NAMALWA (cell line): ENCODE data around the gene CYP24A1.
"Not testable (repeated sequence)": the region's sequence is repeated elsewhere in the genome, so short reads cannot be mapped to it uniquely, and the experiment has no call there.

ENCODE experiments used
- DNase-seq: peaks from one replicate; pipeline ENCODE4 v3.0.0-alpha.2; 2015; ENCODE audit warnings: low spot score

CYP24A1 gene

GRCh38 chr20:54132612-54133433, 41.0 kb downstream of the CYP24A1 start:
- no peak for DNase-seq

GRCh38 chr20:54131675-54132611, 41.8 kb downstream of the CYP24A1 start:
- DNase-seq: no peak

DNA sequence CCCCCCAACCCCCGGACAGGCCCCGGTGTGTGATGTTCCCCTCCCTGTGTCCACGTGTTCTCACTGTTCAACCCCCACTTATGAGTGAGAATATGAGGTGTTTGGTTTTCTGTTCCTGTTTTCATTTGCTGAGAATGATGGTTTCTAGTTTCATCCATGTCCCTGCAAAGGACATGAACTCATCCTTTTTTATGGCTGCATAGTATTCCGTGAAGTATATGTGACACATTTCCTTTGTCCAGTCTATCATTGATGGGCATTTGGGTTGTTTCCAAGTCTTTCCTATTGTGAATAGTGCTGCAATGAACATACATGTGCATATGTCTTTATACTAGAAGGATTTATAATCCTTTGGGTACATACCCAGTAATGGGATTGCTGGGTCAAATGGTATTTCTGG, 42.7 kb downstream of the CYP24A1 start:
- DNase-seq: not testable (repeated sequence)

GRCh38 chr20:54129350-54129749, 44.4 kb downstream of the CYP24A1 start:
- DNase-seq: no peak

- no peak for DNase-seq
These were observed 45.8 kb downstream of the CYP24A1 start for GRCh38 chr20:54127855-54128574.

- DNase-seq: no peak
These were observed 46.8 kb downstream of the CYP24A1 start for GRCh38 chr20:54126806-54127655.

GRCh38 chr20:54126328-54126727, 47.5 kb downstream of the CYP24A1 start:
- DNase-seq: not testable (repeated sequence)

DNA sequence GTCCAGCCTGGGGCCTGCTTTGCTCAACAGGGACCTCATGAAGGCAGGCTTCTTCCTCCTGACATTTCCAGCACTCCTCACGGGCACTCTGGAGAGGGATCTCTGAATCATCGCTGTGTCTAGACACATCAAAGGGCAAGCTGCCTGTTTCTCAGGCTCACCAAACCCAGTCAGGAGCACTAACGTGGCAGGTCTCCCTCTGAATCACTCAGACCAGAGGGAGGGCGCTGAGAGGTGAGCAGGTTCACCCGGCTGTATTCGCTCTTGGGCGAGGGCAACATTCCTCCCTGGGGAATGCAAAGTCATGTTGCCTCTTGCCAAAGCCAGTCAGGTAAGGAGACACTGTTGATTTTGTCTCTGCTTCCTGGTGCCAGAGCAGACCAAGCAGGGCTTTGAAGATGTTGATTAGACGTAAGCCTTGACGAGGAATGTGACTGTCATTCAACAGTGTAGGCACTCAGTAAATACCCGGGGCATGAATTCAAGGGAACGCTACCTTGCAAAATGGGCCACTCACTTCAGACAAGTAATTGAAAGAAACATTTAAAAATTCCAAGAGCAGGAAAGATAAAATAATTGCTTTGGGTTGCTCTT, 50.1 kb downstream of the CYP24A1 start:
- DNase-seq: no peak

- DNase-seq: no peak
These were observed 50.9 kb downstream of the CYP24A1 start for GRCh38 chr20:54122681-54123586.

- DNase-seq: no peak
These were observed 51.6 kb downstream of the CYP24A1 start for GRCh38 chr20:54122189-54122588.

DNA sequence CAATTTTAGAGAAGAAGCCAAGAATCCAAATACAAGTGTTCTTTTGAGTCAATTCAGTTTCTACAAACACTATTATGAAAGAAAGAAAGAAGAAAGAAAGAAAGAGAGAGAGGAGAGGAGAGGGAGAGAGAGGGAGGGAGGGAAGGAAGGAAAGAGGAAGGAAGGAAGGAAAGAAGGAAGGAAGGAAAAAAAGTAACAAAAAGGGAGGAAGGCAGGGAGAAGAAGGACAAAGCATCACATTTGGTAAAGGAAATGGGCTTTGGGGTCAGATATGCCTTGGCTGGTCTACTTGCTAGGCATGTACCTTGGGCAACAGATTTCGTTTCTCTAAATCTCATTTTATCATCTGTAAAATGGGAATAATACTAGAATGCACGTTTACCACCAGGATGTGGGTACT, 54.0 kb downstream of the CYP24A1 start:
- no peak for DNase-seq

DNA sequence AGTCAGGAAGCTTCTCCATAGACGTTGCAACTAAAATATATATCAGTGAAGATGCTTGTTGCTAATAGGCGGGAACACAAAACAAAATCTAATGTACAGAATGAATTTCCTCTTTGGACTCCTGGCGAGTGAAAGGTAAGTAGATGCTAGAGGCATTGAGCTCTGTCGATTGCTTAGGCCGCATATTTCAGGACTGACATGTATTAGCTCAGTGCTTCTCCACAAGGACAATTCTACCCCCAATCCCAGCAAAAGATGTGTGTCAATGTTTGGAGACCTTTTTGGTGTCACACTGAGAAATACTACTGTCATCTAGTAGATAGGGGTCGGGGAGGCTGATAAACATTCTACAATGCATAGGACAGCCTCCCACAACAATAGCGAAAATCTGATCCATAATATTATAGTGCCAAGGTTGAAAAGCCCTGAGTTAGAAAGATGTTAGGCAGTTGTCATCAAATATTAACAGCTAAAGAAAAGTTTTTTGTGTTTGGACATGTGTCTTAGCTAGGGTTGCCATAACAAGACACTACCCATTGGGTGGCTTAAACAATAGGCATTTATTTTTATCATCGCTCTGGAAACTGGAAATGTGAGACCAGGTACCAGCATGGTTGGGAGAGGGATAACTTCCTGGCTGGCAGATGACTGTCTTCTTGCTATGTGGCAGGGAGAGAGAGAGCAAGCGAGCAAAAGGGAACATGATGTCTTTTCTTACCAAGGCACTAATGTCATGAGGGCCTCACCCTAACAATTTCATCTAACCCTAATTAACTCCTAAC, 55.4 kb downstream of the CYP24A1 start:
- no peak for DNase-seq

- no peak for DNase-seq
These were observed 57.1 kb downstream of the CYP24A1 start for GRCh38 chr20:54116550-54117235.

DNA sequence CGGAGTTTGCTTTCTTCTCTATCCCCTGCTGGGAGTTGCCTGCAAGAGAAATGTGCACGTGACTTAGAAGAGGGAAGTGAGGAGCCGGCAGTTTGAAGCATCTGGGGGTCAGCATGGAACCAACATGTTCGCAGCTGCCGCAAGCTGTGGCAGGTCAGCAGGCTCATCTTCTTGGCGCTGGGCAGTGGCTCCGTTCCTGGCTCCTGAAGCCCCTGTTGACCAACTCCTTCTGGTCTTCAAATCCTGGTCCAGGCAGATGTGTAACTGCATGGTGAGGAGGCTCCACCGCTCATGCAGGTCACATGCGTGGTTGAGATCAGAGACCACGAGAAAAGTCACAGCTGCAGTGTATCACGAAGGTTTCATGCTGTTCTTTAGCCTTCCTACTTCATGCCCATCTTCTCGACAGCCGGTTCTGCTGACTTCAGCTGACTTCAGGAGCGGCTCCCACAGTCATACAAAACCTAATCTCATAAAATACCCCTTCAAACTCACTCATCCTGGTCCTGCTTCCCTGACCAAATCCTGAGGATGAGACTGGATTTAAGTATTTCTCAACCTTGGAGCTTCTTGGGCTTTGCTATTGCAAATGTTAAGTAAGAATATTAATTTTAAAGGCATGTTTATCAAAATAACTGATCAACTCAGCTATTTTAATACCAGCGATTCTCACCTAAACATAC, 58.5 kb downstream of the CYP24A1 start:
- DNase-seq: no peak

DNA sequence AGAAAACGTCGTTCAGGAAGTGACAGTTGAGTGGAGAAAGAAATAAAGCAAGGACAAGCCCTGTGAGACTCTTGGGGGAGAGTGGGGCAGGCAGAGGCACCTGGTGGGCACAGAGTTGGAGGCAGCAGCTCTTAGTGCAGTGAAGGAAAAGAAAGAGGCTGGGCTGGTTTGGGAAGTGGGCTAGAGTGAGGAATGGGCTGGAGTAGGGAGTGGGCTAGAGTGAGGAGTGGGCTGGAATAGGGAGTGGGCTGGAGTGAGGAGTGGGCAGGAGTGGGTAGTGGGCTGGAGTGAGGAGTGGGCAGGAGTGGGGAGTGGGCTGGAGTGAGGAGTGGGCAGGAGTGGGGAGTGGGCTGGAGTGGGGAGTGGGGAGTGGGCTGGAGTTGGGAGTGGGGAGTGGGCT, 59.7 kb downstream of the CYP24A1 start:
- no peak for DNase-seq

GRCh38 chr20:54113566-54113965, 60.2 kb downstream of the CYP24A1 start:
- no peak for DNase-seq

DNA sequence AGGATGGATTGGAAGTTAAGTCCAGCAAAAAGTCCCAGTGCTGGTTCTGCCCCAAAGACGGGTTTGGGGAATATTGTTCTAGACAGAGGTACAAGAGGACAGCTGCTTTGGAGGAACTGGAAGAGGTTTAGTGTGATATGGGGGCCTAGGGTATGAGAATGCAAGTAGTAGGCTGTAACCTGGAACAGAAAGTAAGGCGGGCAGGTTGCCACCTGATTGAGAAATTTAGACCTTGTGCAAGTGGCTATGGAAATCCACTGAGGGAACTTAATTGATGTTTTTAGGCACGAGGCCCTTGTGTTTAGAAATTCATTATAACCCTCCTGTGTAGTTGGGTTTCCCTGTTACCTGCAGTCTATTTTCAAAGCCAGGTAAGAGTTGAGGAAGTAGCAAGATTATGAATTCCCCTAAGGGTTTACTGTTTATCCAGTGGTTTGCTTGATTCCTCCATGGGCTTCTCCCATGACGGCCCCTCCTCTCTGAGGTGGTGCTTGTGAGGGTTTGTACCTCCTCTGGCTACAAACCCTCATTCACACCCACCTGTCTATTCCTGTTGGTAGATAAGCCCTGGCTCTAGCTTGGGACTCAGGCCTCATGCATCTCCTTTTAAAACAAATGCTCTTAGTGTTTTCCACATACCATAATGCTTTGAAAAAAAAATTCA, 61.4 kb downstream of the CYP24A1 start:
- no peak for DNase-seq
